ENCODE results near the gene PRR15.

DNA sequence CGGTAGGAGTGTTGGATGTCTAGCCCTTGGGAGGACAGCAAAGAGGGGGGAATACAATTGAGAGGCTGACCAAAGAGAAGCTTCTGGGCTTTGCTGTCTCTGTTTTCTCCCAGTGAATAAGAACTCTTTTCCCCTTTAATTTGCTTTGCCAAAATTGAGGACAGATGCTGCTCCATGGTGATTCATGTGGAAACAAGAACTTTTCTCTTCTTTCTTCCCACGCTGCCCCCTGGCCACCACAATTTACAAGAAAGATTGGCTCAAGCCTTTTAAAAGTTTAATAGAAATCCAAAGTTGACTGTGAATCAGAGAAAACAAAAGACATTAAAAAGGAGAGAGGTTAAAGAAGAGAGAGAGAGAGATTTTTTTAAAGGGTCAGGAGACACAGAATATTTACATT is 49.0 kb downstream of the PRR15 start:
- TF ChIP-seq, protein P1, sequence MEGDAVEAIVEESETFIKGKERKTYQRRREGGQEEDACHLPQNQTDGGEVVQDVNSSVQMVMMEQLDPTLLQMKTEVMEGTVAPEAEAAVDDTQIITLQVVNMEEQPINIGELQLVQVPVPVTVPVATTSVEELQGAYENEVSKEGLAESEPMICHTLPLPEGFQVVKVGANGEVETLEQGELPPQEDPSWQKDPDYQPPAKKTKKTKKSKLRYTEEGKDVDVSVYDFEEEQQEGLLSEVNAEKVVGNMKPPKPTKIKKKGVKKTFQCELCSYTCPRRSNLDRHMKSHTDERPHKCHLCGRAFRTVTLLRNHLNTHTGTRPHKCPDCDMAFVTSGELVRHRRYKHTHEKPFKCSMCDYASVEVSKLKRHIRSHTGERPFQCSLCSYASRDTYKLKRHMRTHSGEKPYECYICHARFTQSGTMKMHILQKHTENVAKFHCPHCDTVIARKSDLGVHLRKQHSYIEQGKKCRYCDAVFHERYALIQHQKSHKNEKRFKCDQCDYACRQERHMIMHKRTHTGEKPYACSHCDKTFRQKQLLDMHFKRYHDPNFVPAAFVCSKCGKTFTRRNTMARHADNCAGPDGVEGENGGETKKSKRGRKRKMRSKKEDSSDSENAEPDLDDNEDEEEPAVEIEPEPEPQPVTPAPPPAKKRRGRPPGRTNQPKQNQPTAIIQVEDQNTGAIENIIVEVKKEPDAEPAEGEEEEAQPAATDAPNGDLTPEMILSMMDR (IDR thresholded peaks at IDR 0.05; ENCODE audit: low read length), result no peak
- no peak for TF ChIP-seq EZH2 (IDR thresholded peaks at IDR 0.05; ENCODE audit: borderline replicate concordance, low read length)
